Posterior cingulate gyrus (tissue), 11 donors: ENCODE data around the gene IL37.
"Not testable (repeated sequence)": the region's sequence is repeated elsewhere in the genome, so short reads cannot be mapped to it uniquely, and the experiment has no call there.

Source experiments
- DNase-seq, 10 donors: peaks; one replicate each; pipeline versions ENCODE4 v3.0.0 to v3.0.0-alpha.2; 2020 to 2021; ENCODE audit warnings: mixed read lengths in 3 of 10
- intact Hi-C: fragments of 100-400 bp; cut with DNase I; formaldehyde crosslinking; loops from one replicate; pipeline ENCODE4 v1.15.1; 2023

IL37 gene

DNA sequence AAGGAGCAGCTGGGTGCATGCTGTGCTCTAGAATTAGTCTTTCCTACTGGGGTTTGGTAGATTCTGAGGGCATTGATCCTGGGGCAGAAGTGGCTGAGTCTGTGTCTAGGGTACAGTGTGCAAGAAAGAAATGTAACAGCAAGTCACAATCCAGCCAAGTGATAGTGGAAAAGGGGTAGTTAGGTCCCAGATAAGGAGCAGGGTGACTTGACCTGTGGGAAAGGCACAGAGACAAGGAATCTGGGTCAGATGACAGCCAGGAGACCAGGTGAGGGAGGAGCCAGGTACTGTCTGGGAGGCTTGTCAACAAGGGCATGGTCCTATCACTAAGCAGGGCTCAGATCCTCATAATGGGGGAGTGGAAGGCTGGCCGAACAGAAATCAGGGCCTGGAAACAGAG lies 8.1 kb downstream of the IL37 start:
- intact Hi-C loops = no loop called here
- no peak for DNase-seq

DNA sequence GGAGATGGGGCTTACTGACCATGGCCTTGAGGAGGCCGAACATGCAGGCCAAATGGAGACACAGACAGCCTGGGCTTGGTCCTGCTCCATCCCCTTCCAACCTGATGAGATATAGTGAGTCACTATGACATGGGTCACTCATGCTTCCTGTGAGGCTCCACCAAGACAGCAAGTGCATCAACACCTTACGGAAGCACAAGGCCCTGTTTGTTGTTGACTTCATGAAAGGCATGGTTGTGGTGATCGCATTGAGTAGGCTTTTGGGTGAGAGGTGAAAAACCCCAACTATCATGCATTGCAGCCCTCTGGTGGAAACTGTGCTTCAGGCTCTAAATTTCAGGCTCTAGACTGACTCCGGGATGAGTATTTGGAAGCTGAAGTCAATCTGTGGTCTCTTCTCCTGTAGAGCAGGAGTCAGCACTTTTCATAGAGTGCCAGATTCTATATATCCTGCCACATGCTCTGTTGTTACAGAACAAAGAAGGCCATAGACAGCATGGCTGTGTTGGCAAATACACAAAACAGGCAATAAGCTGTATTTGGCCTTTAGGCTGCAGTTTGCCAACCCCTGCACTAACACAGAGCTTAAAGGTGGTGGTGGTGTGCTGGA lies 10.1 kb downstream of the IL37 start:
- intact Hi-C loops = no loop called here
- no peak for DNase-seq

DNA sequence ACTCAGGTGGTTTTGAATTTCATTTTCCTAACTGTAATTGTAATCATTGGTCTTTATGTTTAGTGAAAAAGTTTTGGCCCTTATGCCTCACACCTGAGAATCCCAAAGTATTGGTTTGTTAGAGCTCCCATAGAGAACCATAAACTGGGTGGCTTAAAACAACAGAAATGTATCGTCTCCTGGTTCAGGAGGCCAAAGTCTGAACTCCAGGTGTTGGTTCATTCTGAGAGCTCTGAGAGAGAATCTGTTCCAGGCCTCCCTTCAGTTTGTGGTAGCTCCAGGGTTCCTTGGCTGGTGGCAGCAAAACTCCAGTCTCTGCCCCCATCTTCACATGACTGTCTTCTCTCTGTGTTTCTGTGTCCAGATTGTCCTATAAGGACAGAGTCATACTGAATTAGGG lies 11.0 kb downstream of the IL37 start:
- DNase-seq = no peak
- intact Hi-C loops = no loop called here

DNA sequence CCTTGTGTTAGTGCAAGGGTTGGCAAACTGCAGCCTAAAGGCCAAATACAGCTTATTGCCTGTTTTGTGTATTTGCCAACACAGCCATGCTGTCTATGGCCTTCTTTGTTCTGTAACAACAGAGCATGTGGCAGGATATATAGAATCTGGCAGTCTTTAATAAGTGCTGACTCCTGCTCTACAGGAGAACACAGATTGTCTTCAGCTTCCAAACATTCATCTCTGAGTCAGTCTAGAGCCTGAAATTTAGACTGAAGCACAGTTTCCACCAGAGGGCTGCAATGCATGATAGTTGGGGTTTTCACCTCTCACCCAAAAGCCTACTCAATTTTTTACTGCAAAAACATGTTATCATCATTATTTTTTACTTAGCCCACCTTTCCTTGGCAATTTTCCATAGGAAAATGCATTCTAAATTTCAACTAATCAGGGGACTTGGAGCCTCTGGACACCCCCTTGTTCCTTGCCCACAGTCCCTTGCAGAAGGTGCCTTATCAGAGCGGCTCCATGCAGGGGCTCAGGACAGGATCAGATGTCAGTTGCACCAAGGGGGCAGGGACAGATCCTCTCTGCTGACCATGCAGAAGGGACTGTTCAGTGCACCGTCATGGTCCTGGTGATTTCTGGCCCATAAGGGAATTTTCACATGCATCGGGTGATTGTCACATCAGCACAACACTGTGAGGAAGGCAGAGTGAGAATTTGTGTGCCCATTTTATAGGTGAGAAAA lies 12.4 kb downstream of the IL37 start:
- intact Hi-C loops = no loop called here
- DNase-seq = no peak

DNA sequence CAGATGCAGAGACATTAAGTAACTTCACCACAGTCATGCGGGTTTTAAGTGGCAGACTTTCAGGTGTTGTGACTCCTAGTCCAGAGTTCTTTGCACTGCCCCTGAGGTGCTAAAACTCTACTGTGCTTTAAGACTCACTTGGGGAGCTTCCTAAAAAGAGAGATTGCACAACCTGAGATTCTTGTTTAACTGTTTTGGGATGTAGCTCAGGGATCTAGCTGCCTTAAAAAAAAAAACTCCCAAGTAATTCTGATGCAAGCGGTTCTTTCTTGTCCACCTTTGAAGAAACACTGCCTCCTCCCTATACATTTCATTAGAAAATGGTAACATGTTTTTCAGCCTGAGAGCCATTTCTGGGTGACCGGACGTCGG lies 13.0 kb downstream of the IL37 start:
- no peak for DNase-seq
- intact Hi-C loops = no loop called here

DNA sequence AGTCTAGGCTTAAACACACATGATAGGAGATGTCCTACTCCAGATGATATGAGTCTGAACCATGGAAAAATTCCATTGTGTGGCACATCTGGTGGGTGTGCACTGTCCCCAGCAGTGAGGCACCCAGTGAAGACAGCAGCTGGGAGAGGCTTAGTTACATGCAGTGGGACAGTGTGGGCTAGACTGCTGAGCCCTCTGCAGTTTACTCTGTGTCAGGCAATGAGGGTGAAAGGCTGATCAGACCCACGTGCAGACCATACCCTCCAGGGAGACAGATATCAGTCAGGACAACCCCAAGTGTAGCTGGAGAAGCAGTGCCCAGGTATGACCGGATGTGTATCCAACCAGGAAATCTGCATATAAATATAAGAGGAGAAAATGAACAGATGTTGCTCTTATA lies 13.4 kb downstream of the IL37 start:
- no peak for DNase-seq
- intact Hi-C loops = no loop called here

DNA sequence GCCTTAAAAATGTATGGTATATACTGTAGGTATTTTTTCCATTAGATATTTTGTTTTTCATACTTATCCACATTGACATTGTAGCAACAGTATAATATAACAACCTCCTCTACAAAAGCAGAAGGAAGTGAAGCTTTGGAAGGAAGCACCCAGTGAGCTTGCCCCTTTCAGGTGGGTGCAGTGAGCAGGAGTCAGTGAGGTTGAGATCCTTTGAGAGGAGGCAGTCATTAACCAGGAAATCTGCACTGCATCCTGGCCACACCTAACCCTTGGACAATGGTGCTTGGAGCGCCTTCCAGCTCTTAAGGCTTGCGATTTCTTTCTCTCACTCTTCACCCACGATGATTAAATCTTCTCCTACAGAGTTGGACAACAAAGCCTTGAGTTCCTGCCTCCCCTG lies 13.9 kb downstream of the IL37 start:
- intact Hi-C loops = no loop called here

DNA sequence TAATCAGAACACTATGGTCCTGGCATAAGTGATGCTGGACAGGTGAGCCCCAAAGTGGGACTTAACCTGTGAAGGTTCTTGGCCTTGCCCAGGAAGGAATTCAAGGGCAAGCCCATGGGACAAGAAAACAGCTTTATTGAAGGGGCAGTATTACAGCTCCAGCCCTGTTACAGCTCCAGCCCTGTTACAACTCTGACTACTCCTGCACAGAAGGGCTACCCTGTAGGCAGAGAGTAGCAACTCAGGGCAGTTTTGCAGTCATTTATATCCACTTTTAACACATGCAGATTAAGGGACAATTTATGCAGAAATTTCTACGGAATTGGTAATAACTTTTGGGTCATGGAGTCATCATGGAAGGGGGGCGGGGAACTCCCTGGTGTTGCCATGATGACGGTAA lies 15.7 kb downstream of the IL37 start:
- DNase-seq = no peak
- intact Hi-C loops = no loop called here

More for the DNA sequence above, 13.9 kb downstream of the IL37 start:
- DNase-seq = no peak

DNA sequence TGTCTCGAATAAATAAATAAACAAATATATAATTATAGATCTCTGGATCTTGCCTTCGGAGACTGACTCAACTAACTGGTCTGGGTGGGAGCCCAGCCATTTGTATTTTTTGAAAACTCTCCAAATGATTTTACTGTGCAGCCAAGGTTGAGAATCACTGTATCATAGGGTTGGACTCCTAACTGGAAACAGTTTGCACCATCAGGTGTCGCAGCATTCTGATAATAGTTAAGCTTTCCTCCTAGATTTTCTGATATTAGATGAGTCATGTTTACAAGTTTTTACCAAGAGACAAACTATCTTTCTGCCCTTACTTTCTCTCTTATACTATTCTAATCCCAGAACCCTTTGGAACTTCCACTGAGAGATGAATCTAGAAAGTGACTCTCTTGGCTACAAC lies 16.8 kb downstream of the IL37 start:
- no peak for DNase-seq
- intact Hi-C loops = no loop called here

DNA sequence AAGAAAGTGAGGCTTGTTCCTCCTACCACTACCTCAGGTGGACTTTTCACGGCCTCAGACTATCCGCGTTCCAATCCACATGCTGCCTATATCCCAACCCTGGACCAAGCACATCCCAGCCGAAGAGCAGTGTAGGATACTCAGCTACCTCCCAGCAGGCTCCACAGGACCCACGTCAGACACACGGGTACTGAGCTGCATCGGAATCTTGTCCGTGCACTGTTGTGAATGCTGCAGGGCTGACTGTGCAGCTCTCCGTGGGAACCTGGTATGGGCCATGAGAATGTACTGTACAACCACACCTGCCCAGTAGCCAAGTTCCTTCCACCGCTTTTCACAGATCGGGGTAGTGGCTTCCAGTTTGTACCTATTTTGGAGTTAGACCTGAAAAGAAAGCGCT lies 22.3 kb downstream of the IL37 start:
- intact Hi-C loops = no loop called here
- no peak for DNase-seq

DNA sequence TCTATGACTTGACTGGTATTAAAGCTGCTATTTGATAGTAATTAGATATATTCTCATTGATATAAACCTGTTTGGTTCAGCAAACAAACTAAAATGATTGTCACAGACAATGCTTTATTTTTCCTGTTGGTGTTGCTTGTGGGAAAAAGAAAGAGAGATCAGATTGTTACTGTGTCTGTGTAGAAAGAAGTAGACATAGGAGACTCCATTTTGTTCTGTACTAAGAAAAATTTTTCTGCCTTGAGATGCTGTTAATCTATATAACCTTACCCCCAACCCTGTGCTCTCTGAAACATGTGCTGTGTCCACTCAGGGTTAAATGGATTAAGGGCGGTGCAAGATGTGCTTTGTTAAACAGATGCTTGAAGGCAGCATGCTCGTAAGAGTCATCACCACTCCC lies 23.2 kb downstream of the IL37 start:
- DNase-seq, intact Hi-C loops: not testable (repeated sequence)

DNA sequence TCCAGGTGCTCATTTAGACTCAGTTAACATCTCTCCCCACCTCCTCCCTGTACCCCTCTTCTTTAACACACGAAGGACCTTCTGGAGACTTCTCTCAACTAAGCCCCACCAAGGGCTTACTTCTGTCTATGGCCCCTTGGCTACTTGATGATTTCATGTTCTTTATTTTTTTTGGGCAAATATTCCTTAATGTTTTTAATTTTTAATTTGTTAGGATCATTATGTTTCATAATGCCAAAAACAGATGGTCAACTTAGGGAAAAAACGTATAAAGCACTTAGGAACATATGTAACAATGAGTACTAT lies 25.9 kb downstream of the IL37 start:
- intact Hi-C loops = no loop called here
- no peak for DNase-seq

DNA sequence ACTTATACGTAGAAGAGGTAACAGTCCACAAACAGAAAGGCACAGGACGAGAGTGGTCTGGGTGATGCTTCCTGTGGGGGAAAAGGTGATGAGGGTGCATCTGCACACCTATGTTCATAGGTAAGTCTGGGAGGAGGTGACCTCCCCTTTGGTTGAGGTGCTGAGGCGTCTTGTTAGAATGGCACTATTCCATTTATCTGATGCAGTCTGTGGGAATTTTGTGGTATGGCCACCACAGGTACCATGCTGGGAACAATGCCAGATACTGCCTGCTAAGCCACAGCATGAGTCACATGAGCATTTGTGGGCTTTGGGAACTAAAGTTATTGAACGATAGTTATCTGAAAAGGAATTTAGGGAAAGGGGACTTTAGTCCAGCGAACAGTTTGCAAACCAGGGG lies 27.9 kb downstream of the IL37 start:
- DNase-seq = no peak
- intact Hi-C loops = no loop called here

DNA sequence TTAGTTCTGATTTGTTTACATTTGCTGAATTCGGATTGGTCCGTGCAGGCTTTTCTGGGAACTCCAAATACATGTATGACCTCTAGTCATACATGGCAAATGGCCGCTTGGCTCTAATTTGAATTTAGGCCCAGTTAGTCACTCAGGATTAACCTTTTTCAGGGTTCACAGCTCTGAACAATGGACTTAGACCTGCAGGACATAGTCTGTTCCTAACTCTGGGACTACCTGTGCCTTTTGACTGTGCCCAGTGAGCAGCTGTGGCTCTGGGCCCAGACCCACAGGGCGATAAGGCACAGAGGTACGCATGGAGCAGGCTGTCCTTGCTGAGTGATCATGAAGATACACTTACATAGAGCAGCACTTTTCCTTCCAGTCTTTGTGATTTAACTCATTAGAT lies 28.5 kb downstream of the IL37 start:
- intact Hi-C loops = no loop called here

DNA sequence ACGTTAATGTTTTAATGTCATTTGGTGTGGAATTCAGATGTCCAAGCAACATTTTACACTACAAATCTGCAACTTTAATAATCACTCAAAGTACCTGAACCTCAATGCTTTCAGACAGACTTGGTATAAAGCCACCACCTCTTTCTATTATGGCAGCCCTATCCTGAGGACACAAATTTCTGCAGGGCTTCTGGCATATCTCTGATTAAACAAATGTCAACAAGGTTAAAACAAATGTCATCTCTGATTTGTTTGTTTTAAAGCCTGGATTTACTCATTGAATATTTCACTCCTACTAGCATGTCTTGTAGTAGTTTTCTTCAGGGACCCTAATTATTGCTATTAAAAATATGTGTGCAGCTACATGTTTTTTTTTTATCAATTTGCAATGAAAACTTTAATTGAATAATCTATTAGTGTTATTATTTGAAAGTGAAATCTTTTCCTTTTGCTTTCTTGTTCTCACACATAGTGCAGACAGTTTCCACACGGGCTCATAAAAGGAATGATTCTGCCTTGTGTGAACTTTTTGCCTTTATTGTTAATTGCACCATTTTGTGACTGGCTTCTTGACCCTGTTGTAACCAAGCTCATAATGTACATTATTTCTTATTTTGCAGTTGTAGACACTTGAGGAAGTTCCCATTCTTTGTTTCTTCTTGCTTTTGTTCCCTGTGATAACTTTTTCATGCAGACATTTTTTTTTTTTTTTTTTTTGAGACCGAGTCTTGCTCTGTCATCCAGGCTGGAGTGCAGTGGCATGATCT lies 30.1 kb downstream of the IL37 start:
- intact Hi-C loops = loop anchor here (1.0 to 10.0 kb wide), 2 partner anchors 192 to 316 kb away; no protein-coding TSS in a partner anchor
- DNase-seq = no peak

More for the DNA sequence above, 28.5 kb downstream of the IL37 start:
- DNase-seq = no peak

DNA sequence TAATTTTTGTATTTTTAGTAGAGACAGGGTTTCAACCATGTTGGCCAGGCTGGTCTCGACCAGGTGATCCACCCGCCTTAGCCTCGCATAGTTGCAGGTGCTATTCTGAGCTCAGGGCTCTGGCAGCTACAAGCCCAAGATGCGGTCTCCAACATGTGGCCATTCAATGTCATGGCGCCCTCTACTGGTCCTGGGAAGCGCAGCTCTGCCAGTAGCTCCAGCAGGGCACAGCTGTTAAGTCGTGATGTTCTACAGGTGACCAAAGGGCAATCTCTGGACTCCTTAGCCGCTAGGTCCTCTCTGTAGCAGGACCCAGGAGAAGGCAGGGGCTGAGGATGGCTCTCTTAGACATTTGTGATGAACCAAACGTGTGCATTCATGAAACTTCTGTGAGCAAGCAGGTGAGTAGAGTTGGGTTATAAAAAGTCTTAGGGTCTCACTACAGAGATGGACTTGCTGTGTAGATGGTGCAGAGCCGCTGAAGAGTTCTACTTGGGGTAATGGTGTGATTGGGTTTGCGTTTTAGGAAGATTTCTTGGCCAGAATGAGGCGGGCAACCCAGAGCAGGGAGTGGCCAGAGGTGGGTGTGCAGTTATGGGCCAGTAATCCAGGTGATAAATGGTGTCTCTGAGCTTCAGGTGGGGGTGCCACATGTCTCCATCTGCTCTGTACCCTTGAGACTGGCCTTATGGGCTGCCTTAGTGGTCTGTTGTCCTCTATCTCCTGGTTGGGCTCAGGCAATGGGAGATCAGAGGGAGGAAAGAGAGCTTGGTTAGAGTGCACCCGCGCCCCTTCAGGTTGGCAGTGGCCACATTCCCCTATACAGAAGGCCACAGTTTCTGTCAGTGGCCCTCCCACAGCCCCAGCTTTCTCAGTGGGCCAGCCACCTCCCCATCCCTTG lies 31.0 kb downstream of the IL37 start:
- intact Hi-C loops = loop anchor here (1.0 to 10.0 kb wide), 2 partner anchors 193 to 317 kb away; no protein-coding TSS in a partner anchor
- DNase-seq = peak; percentile 57 to 97 (median 80)

DNA sequence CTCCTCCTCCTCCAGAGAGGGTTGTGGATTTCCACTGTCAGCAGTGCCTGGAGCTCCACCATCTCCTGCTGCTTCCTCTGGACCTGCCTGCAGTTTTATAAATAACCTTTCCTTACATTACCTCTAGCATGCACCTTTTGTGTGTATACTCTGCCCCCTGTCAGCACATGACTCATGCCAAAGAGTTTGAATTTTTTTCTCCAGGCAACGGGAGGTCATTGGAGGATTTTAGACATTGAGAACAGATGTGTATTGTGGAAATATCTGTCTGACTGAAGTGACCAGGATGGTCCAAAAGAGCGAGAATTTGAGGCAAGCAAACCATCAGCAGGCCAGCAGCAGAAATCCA lies 31.7 kb downstream of the IL37 start:
- no peak for DNase-seq
- intact Hi-C loops = loop anchor here (10.0 kb wide), 1 partner anchor 318 kb away; no protein-coding TSS in a partner anchor

DNA sequence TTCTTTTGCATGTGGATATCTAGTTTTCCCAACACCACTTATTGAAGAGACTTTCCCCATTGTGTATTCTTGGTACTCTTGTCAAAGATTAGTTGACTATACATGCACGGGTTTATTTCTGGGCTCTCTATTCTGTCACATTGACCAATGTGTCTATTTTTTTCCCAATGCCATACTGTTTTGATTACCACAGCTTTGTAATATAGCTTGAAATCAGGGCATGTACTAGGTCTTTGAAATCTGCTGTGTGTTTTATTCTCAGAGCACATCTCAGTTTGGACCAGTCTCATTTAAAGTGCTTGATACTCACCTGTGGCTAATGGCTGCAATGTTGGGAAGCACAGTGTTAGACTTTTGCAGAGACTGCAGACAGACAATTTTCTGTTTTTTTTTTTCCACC lies 34.0 kb downstream of the IL37 start:
- DNase-seq = no peak
- intact Hi-C loops = loop anchor here (10.0 kb wide), 1 partner anchor 320 kb away; no protein-coding TSS in a partner anchor

DNA sequence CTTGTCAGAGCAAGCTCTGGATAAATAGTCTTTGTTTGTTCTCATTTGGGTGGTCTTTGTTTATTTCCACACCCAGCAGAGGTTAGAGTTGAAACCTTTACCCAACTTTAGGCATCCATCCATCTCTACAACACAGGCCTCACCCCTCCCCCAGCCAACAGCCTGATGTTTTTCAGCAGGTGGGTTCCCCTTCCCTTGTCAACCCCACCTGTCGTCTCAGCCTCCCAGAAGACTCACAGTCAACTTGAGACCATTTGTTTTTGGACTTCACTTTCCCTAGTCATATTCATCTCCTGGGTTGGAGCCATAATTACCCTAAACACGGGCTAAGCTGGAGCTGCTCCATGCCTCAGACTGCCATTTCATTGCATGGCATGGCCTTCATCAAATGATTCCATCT lies 35.1 kb downstream of the IL37 start:
- intact Hi-C loops = loop anchor here (10.0 kb wide), 1 partner anchor 321 kb away; no protein-coding TSS in a partner anchor
- no peak for DNase-seq

DNA sequence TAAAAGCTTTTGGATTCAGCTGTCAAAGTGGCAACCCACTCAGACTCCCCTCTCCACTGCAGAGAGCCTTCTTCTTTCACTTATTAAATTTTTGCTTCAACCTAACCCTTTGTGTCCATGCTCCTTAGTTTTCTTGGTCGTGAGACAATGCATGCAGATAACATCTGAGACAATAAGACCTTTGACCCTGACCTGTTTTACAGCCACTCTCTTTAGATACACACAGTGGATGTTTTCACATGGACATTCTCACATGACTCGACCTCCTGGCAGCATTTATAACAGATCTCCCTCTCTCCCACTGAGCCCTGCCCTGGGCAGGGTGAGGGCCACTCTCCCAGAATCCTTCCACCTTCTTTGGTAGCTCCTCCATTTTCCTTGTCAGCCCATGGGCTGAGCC lies 36.4 kb downstream of the IL37 start:
- no peak for DNase-seq
- intact Hi-C loops = loop anchor here (10.0 kb wide), 1 partner anchor 323 kb away; no protein-coding TSS in a partner anchor

DNA sequence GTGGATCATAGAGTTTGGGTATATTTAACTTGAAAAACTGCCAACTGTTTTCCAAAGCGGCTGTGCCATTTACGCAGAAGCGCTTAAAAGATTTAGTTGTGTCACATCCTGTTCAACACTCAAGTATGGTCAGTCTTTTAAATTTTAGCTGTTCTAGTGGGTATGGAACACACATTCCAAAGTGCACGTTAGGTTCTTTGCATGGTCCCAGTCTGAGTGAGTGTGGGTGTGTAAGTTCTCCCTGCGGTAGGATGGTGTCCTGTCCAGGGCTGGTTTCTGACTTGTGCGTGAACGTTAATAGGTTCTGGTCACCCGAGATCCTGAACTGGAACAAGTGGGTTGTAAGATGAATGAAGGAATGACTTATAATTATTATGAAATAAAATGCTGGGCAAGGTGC lies 38.5 kb downstream of the IL37 start:
- DNase-seq = no peak
- intact Hi-C loops = loop anchor here (10.0 kb wide), 1 partner anchor 325 kb away; no protein-coding TSS in a partner anchor
